ENCODE data around the gene CAND2.

DNA sequence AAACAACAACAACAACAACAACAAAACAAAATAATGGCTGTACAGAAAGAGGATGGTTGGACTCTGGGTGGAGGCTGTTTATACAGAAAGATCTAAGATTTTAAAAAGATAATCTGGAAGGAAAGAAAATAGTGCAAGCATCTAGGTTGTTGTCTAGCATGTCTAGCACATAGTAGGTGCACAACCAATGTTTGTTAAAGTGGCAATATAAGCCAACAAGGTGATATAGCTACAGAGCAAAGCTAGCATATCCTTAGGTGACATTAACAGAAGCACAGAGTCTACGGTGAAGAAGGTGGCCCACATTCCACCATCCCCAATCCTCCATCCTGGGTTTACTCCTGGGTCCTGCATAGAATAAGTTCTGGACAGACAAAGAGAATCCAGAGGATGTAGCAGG lies 42.2 kb upstream of the CAND2 start:
- TF ChIP-seq, protein P1, sequence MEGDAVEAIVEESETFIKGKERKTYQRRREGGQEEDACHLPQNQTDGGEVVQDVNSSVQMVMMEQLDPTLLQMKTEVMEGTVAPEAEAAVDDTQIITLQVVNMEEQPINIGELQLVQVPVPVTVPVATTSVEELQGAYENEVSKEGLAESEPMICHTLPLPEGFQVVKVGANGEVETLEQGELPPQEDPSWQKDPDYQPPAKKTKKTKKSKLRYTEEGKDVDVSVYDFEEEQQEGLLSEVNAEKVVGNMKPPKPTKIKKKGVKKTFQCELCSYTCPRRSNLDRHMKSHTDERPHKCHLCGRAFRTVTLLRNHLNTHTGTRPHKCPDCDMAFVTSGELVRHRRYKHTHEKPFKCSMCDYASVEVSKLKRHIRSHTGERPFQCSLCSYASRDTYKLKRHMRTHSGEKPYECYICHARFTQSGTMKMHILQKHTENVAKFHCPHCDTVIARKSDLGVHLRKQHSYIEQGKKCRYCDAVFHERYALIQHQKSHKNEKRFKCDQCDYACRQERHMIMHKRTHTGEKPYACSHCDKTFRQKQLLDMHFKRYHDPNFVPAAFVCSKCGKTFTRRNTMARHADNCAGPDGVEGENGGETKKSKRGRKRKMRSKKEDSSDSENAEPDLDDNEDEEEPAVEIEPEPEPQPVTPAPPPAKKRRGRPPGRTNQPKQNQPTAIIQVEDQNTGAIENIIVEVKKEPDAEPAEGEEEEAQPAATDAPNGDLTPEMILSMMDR (IDR thresholded peaks at IDR 0.05; ENCODE audit: poor library complexity), result no peak
- TF ChIP-seq EZH2phosphoT487 (IDR thresholded peaks at IDR 0.05; ENCODE audit: low read depth, severe bottlenecking, unreplicated experiment), result no peak
- TF ChIP-seq EZH2 (IDR thresholded peaks at IDR 0.05; ENCODE audit: borderline replicate concordance), result no peak

Data from hepatocyte (in vitro differentiated cells).